ENCODE measurements around the gene PTGIS.

- TF ChIP-seq CTCF (optimal IDR thresholded peaks at IDR 0.05 in 1 of 3, IDR thresholded peaks at IDR 0.05 in 1 of 3, conservative IDR thresholded peaks at IDR 0.05 in 1 of 3; ENCODE audit: extremely low read depth in 1 of 3, insufficient read depth in 2 of 3, low read length in 3 of 3) (peak; percentile 75 to 88 (median 83)), EZH2 (IDR thresholded peaks at IDR 0.05; ENCODE audit: low read length) (no peak)
Measured at GRCh38 chr20:49541733-49542513, 26.0 kb downstream of the PTGIS start.

All from keratinocyte (primary cell).